ENCODE data around the gene LCAT. TPM values are rescaled to one million over a fixed set of nuclear protein-coding genes. Genes with fewer than 3 reads are reported as not detected.
"Not testable (repeated sequence)": the region's sequence is repeated elsewhere in the genome, so short reads cannot be mapped to it uniquely, and the experiment has no call there.

Gene LCAT
- polyA plus RNA-seq, 1 donor (not counting 4 experiments of a cell fraction or from before 2014, with no cell fraction given) = 6.5 TPM

DNA sequence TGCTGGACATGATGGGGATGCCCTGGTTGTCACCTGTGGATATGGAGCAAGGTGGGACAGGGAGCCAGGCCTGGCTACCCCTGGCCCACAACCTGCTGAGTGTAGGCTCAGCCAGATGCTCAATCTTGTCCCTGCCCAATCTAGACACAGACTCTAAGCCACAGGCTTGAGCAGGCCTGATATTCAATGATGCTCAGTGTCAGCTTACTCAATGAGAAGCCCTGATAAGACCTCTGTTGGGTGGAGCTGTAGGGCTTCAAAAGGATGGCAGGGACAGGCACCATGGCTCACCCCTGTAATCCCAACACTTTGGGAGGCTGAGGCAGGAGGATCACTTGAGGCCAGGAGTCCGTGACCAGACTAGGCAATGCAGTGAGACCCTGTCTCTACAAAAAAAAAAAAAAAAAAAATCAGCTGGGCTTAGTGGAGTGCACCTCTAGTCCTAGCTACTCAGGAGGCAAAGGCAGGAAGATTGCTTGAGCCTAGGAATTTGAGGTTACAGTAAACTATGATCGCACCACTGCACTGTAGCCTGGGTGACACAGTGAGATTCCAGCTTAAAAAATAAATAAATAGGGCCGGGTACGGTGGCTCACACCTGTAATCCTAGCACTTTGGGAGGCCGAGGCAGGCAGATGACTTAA is 3.4 kb downstream of the LCAT start:
- H3K4me2 ChIP-seq (ENCODE audit: control insufficient read depth, extremely low read depth, insufficient read depth, low read depth, low read length) = no peak overlapping the region
- no peak overlapping the region for H3K4me3 ChIP-seq (ENCODE audit: control insufficient read depth in 2 of 3, extremely low read depth in 1 of 3, insufficient read depth in 2 of 3, low read depth in 1 of 3, low read length in 3 of 3)
- H3K27me3 ChIP-seq (ENCODE audit: control insufficient read depth, extremely low read depth, insufficient read depth, low read length) = no peaks in the 10 kb centered on the region
- TF ChIP-seq, protein P1, sequence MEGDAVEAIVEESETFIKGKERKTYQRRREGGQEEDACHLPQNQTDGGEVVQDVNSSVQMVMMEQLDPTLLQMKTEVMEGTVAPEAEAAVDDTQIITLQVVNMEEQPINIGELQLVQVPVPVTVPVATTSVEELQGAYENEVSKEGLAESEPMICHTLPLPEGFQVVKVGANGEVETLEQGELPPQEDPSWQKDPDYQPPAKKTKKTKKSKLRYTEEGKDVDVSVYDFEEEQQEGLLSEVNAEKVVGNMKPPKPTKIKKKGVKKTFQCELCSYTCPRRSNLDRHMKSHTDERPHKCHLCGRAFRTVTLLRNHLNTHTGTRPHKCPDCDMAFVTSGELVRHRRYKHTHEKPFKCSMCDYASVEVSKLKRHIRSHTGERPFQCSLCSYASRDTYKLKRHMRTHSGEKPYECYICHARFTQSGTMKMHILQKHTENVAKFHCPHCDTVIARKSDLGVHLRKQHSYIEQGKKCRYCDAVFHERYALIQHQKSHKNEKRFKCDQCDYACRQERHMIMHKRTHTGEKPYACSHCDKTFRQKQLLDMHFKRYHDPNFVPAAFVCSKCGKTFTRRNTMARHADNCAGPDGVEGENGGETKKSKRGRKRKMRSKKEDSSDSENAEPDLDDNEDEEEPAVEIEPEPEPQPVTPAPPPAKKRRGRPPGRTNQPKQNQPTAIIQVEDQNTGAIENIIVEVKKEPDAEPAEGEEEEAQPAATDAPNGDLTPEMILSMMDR (optimal IDR thresholded peaks at IDR 0.05 in 1 of 3, IDR thresholded peaks at IDR 0.05 in 1 of 3, conservative IDR thresholded peaks at IDR 0.05 in 1 of 3; ENCODE audit: extremely low read depth in 1 of 3, insufficient read depth in 2 of 3, low read length in 3 of 3) = no peak
- TF ChIP-seq EZH2 (IDR thresholded peaks at IDR 0.05; ENCODE audit: low read length) = no peak
- H3K36me3 ChIP-seq (ENCODE audit: control insufficient read depth in 2 of 2, extremely low read depth in 1 of 2, insufficient read depth in 2 of 2, low read length in 2 of 2) = peaks cover 33 to 42% of the 10 kb centered on the region in 2 experiments
- H3K4me1 ChIP-seq (ENCODE audit: control insufficient read depth, extremely low read depth, insufficient read depth, low read length) = peaks cover 7% of the 10 kb centered on the region
- DNase-seq (ENCODE audit: low read depth, low spot score) = no peak
- FAIRE-seq = no peak
- no peak overlapping the region for H3K27ac ChIP-seq (ENCODE audit: control insufficient read depth, insufficient read depth, low read length)
- H3K79me2 ChIP-seq (ENCODE audit: control insufficient read depth, insufficient read depth, low read length) = peaks cover 8% of the 10 kb centered on the region
- dilution Hi-C loops (cut with MboI; ENCODE audit: extremely low pct_ligation_motif_present, low sequenced_read_pairs) = no loop called here
- no peak overlapping the region for H2AFZ ChIP-seq (ENCODE audit: control insufficient read depth, low read length)
- no peak overlapping the region for H3K9ac ChIP-seq (ENCODE audit: control insufficient read depth, extremely low read depth, insufficient read depth, low read length)
- H4K20me1 ChIP-seq (ENCODE audit: control insufficient read depth, extremely low read depth, insufficient read depth, low read length) = peaks cover 3% of the 10 kb centered on the region
- H3K9me3 ChIP-seq (ENCODE audit: control insufficient read depth, low read depth, low read length) = no peaks in the 10 kb centered on the region
- H3K9me1 ChIP-seq (ENCODE audit: control insufficient read depth, extremely low read depth, insufficient read depth, low read length) = peaks cover 3% of the 10 kb centered on the region

DNA sequence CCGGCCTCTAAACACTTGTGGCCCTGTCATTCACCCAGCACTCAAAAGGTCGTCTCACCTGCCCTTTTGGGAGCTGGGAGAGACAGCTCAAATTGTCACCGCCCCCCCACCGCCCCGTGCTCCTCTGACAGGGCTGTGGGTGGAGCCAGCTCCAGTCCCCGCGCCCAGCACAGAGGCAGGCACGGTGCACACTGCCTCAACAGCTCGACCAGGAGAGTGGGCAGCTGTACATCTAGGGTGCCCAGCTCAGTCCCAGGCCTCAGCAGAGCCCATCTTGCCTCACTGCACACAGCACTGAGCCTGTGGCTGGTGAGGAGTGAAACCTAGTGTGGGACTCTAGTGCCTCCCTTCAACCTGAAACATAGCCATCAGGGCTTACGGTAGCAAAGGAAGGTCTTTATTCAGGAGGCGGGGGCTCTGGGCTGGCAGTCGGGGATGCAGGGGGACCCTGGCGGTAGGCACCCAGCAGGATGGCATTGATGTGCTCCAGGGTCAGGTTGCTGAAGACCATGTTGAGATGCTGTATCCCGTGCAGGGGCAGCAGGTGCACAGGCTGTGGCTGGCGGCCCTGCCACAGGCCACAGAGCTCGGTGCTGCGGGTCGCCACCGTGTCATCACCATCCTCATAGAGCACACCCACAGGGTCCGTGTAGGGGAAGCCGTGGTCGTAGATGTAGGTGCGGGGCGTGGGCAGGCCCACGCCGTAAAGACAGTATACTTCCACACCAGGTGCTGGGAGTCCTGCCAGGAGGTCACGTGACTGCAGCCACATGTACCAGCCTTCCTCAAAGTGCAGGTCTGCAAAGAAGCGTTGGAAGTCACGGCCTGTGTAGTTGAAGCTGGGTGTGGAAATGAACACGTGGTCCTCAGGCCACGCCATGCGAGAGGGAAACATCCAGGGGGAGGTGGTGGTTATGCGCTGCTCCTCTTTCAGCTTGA is 4.1 kb downstream of the LCAT start:
- Histone ChIP-seq H3K27me3 (ENCODE audit: control insufficient read depth, extremely low read depth, insufficient read depth, low read length) (no peaks in the 10 kb centered on the region), H3K4me3 (ENCODE audit: control insufficient read depth in 2 of 3, extremely low read depth in 1 of 3, insufficient read depth in 2 of 3, low read depth in 1 of 3, low read length in 3 of 3) (no peak overlapping the region), H3K27ac (ENCODE audit: control insufficient read depth, insufficient read depth, low read length) (no peak overlapping the region), H3K9me1 (ENCODE audit: control insufficient read depth, extremely low read depth, insufficient read depth, low read length) (peaks cover 3% of the 10 kb centered on the region), H3K4me2 (ENCODE audit: control insufficient read depth, extremely low read depth, insufficient read depth, low read depth, low read length) (no peak overlapping the region), H3K36me3 (ENCODE audit: control insufficient read depth in 2 of 2, extremely low read depth in 1 of 2, insufficient read depth in 2 of 2, low read length in 2 of 2) (peaks cover 29 to 34% of the 10 kb centered on the region in 2 experiments), H4K20me1 (ENCODE audit: control insufficient read depth, extremely low read depth, insufficient read depth, low read length) (no peaks in the 10 kb centered on the region), H3K9me3 (ENCODE audit: control insufficient read depth, low read depth, low read length) (no peaks in the 10 kb centered on the region), H2AFZ (ENCODE audit: control insufficient read depth, low read length) (no peak overlapping the region), H3K4me1 (ENCODE audit: control insufficient read depth, extremely low read depth, insufficient read depth, low read length) (peaks cover 14% of the 10 kb centered on the region), H3K9ac (ENCODE audit: control insufficient read depth, extremely low read depth, insufficient read depth, low read length) (no peak overlapping the region), H3K79me2 (ENCODE audit: control insufficient read depth, insufficient read depth, low read length) (peaks cover 10% of the 10 kb centered on the region)
- TF ChIP-seq EZH2 (IDR thresholded peaks at IDR 0.05; ENCODE audit: low read length) = no peak
- TF ChIP-seq, protein P1 (optimal IDR thresholded peaks at IDR 0.05 in 1 of 3, IDR thresholded peaks at IDR 0.05 in 1 of 3, conservative IDR thresholded peaks at IDR 0.05 in 1 of 3; ENCODE audit: extremely low read depth in 1 of 3, insufficient read depth in 2 of 3, low read length in 3 of 3) = no peak
- dilution Hi-C loops (cut with MboI; ENCODE audit: extremely low pct_ligation_motif_present, low sequenced_read_pairs) = no loop called here
- DNase-seq (ENCODE audit: low read depth, low spot score) = no peak
- no peak for FAIRE-seq

DNA sequence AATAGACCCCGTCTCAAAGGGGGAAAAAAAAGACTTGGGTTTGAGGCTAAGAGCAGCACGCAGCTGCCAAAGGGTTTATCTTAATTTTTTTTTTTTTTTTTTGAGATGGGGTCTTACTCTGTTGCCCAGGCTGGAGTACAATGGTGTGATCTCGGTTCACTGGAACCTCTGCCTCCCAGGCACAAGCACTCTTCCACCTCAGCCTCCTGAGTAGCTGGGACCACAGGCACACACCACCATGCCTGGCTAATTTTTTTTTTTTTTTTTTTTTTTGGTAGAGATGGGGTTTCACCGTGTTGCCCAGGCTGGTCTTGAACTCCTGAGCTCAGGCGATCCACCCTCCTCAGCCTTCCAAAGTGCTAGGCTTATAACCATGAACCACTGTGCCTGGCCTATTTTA is 6.2 kb downstream of the LCAT start:
- H3K9me1 ChIP-seq (ENCODE audit: control insufficient read depth, extremely low read depth, insufficient read depth, low read length); H4K20me1 ChIP-seq (ENCODE audit: control insufficient read depth, extremely low read depth, insufficient read depth, low read length); H3K27ac ChIP-seq (ENCODE audit: control insufficient read depth, insufficient read depth, low read length); DNase-seq (ENCODE audit: low read depth, low spot score); FAIRE-seq; H2AFZ ChIP-seq (ENCODE audit: control insufficient read depth, low read length); H3K79me2 ChIP-seq (ENCODE audit: control insufficient read depth, insufficient read depth, low read length); H3K27me3 ChIP-seq (ENCODE audit: control insufficient read depth, extremely low read depth, insufficient read depth, low read length); H3K9me3 ChIP-seq (ENCODE audit: control insufficient read depth, low read depth, low read length); H3K9ac ChIP-seq (ENCODE audit: control insufficient read depth, extremely low read depth, insufficient read depth, low read length); dilution Hi-C loops (cut with MboI; ENCODE audit: extremely low pct_ligation_motif_present, low sequenced_read_pairs); H3K4me3 ChIP-seq (ENCODE audit: control insufficient read depth in 2 of 3, extremely low read depth in 1 of 3, insufficient read depth in 2 of 3, low read depth in 1 of 3, low read length in 3 of 3): not testable (repeated sequence)
- Histone ChIP-seq H3K36me3 (ENCODE audit: control insufficient read depth in 2 of 2, extremely low read depth in 1 of 2, insufficient read depth in 2 of 2, low read length in 2 of 2) (peaks cover 14 to 24% of the 10 kb centered on the region in 2 experiments), H3K4me1 (ENCODE audit: control insufficient read depth, extremely low read depth, insufficient read depth, low read length) (peaks cover 27% of the 10 kb centered on the region), H3K4me2 (ENCODE audit: control insufficient read depth, extremely low read depth, insufficient read depth, low read depth, low read length) (peak overlapping the region; percentile 63)
